ENCODE measurements around the gene GFPT2.

GFPT2 gene

DNA sequence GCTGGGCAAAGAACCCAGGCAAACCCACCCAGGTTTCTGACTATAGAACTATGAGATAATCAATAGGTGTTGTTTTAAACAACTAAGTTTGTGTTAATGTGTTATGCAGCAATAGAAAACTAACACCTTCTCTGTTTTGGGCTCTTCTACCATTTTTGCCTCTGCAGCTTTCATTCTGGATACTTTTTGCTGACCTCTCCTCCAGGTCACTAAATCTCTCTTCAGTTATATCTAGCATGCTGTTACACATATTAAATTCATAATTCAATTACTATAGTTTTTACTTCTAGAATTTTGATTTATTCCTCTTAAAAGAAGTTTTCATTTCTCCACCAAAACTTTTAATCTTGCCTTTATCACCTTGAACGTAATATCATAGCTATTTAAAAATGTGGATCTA, 78.4 kb downstream of the GFPT2 start:
- FAIRE-seq: no peak

DNA sequence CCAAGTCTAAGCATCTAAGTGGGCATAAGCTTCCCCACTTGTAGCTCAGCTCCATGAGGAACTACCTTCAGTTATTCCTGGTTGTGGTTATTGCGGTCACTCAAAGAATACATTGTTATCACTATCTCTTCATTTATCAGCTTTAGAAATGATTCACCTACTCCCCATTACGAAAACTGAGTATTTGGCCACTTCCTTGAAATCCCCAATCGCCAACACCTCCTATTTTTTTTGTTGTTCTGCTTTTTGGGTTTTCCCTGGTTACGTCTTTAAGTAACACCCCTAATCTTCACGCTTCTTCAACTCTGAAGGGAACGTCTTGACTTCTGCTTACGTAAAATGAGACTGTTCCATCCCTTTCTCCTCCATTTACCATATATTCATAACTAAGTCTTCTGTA, 81.9 kb downstream of the GFPT2 start:
- no peak for FAIRE-seq

DNA sequence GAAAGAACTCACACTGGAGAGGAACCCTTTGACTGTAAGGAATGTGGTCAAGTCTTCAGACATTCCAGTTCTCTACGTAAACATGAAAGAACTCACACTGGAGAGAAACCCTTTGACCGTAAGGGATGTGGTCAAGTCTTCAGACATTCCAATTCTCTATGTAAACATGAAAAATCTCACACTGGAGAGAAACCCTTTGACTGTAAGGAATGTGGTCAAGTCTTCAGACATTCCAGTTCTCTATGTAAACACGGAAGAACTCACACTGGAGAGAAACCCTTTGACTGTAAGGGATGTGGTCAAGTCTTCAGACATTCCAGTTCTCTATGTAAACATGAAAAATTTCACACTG, 93.9 kb downstream of the GFPT2 start:
- no peak for FAIRE-seq

- no peak for FAIRE-seq
Observed at GRCh38 chr5:180253036-180253824, 99.9 kb downstream of the GFPT2 start.

- FAIRE-seq: no peak
Observed at GRCh38 chr5:180251887-180252286, 101.2 kb downstream of the GFPT2 start.

DNA sequence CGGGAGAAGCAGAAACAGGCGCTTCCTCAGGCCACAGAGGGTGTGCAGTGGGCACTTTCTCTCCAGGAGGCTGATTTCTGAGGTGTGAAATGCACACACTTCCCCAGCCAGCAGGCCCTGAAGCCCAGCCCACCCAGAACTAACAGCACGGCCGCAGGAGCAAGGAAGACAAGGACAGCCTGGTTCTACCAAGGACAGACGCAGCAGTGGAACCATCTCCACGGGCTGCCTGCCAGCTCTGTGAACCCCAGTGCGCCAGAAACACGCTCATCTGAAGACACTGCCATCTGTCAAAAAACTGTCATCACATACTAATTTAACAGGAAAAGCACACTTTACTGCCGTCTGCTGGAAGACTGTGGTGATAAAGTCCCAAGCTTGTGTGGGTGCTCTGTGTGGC, 102.0 kb downstream of the GFPT2 start:
- FAIRE-seq: no peak

Data from G401.6 (cell line).